Activated CD4-positive, alpha-beta memory T cell treated with anti-CD3 and anti-CD28 coated beads for 36 hours (primary cell): Measurements from ENCODE around the gene GABRB3. TPM values are rescaled to one million over a fixed set of nuclear protein-coding genes. Genes with fewer than 3 reads are reported as not detected.

Experiments
- CTCF ChIA-PET: fragments of 350-600 bp; sonication (Branson Sonifier 250); formaldehyde crosslinking; loops from one replicate; lab custom pipeline; 2021; ENCODE audit warnings: antibody characterized with exemption, inconsistent platforms; lab: Charles Lee
- POLR2A ChIA-PET: fragments of 350-600 bp; sonication (Branson Sonifier 250); formaldehyde crosslinking; loops from one replicate; lab custom pipeline; 2021; ENCODE audit warnings: antibody characterized with exemption; lab: Charles Lee
- DNase-seq: peaks from one replicate; pipeline ENCODE4 v3.0.0-alpha.2; 2020
- H3K27ac Mint-ChIP-seq: one replicate; pipeline ENCODE4 v1.8.0; 2021; ENCODE audit warnings: mixed read lengths
- H3K27me3 Mint-ChIP-seq: one replicate; pipeline ENCODE4 v1.8.0; 2021; ENCODE audit warnings: mixed read lengths
- H3K36me3 Mint-ChIP-seq: one replicate; pipeline ENCODE4 v1.8.0; 2021; ENCODE audit warnings: mixed read lengths
- H3K4me1 Mint-ChIP-seq: one replicate; pipeline ENCODE4 v1.8.0; 2021; ENCODE audit warnings: low read depth, mixed read lengths
- H3K4me3 Mint-ChIP-seq: one replicate; pipeline ENCODE4 v1.8.0; 2021; ENCODE audit warnings: mild to moderate bottlenecking, mixed read lengths
- H3K9me3 Mint-ChIP-seq: one replicate; pipeline ENCODE4 v1.8.0; 2021; ENCODE audit warnings: mixed read lengths
- intact Hi-C: fragments of 100-400 bp; cut with micrococcal nuclease; formaldehyde crosslinking; loops from one replicate; pipeline ENCODE4 v1.15.1; 2023
- total RNA-seq, 2 experiments: library from RNA; stranded (reverse); gene quantifications; one replicate each; pipeline ENCODE4 v1.2.3, GENCODE V29; 2021

GABRB3 gene
- total RNA-seq = under 1 TPM; 0.12 to 0.17 TPM

DNA sequence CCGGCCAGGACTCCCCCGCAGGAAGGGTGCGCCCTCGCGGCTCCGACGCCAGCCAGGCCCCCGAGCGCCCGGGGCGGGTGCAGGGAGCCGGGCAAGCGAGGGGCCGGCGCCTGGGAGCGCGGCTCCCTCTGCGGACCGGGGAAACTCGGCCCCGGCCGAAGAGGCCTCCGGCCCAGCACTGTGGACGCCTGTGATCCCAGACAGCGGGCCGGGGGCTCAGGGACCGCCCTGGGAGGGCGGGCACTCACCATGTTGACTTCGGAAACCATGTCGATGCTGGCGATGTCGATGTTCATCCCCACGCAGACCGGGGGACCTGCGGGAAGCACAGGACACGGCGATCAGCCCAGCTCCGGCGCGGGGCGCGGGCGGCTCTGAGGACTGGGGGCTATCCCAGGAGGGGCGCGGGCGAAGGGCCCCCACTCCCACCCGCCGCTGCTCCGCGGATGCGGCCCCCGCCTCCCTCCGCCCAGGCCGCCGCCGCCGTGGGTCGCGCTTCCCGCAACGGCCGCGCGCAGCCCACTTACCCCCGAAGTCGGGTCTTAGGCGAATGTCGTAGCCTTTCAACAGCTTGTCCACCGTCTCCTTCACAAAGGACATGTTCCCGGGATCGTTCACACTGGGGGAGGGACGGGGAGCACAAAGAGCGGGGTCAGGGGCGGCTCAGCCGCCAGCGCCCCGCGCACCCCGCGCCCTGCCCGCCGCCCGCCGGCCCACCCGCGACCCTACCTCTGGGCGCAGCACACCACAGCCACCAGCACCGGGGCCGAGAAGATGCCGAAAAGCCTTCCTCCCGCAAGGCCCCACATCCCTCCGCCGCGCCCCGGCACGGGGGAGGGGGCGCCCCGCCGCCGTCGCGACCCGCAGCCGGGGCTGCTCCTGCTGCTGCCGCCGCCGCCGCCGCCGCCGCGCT is at the start of gene GABRB3:
TSS of gene GABRB3 (minus strand) at position 913 of the 913 bp plus-strand sequence.
- DNase-seq = no peak
- ChIA-PET POLR2A (no interaction called here), CTCF (no interaction called here)
- intact Hi-C loops = no loop called here
- H3K4me1 Mint-ChIP-seq = peaks cover 3% of the 10 kb centered on the region
- peaks cover 25% of the 10 kb centered on the region for H3K27me3 Mint-ChIP-seq
- no peaks in the 10 kb centered on the region for H3K9me3 Mint-ChIP-seq
- H3K27ac Mint-ChIP-seq = no peak within 1 kb of the TSS
- H3K4me3 Mint-ChIP-seq = no peak within 1 kb of the TSS
- H3K36me3 Mint-ChIP-seq = peaks cover 2% of the 10 kb centered on the region

DNA sequence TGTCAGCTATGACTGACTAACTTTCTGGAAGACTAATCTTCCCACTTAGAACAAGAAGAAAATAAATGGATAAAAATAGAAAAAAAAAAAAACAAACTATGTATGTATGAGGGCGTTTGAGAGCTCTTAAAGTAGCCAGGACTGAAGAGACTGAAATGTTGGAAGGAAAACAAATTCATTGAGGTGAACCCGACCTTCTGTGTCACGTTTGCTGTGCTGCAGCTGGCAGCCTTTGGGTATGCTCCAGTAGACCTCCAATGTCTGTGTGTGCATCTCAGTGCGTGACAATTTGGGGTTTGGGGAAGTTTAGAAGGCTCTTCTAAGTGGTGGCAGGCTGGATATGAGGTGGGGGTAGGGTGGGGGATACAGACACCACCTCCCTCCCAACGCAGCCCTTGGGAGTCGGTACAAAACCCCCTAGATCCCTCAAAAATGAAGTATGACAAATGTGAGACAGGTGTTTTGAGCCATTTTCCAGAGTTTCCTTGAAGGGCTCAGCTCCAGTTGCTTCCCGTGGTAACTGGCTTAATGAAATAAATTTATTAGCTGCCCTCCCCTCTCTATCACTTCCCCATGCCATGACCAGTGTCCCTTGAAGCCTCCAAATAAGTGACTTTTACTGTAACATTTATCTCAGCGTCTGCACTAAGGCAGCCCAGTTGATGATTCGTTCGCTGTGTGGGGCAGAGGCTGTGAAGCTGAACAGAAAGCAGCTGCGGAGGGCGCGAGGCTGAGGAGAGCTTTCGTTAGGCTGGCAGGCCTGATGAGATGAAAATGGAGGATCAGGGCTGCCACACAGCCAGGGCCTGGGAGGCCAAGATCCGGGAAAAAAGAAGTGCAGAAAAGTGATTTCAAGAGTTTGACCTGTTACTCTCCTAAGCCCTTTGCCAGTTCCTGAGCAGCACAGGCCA is 34.9 kb upstream of the GABRB3 start:
- Mint-ChIP-seq H3K4me3 (no peak overlapping the region), H3K4me1 (no peaks in the 10 kb centered on the region), H3K27ac (no peak overlapping the region), H3K9me3 (peaks cover 18% of the 10 kb centered on the region), H3K27me3 (peaks cover 3% of the 10 kb centered on the region), H3K36me3 (no peaks in the 10 kb centered on the region)
- POLR2A ChIA-PET = no interaction called here
- CTCF ChIA-PET = no interaction called here
- DNase-seq = no peak
- intact Hi-C loops = no loop called here

DNA sequence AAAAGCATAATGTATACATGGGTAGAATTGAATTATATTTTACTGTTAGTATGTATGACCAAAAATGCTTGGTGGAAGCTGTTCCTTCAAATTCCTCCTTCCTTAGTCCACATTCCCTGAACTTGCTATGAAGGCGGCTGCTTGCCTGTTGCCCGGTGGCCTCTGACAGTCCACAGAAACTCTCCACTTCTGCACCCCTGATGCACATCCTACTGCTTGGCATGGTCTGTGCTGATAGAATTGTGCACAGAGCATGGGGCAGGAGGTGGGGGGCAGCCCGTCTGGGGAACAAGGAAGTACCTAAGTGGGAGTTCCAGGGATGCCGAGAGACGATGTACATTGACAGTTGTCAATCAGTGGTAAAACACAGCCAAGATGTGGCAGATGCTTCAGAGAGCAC is 33.7 kb upstream of the GABRB3 start:
- Mint-ChIP-seq H3K36me3 (no peaks in the 10 kb centered on the region), H3K27me3 (peaks cover 3% of the 10 kb centered on the region), H3K4me3 (no peak overlapping the region), H3K27ac (no peak overlapping the region), H3K9me3 (peaks cover 9% of the 10 kb centered on the region), H3K4me1 (no peaks in the 10 kb centered on the region)
- CTCF ChIA-PET = no interaction called here
- no peak for DNase-seq
- POLR2A ChIA-PET = no interaction called here
- intact Hi-C loops = no loop called here

DNA sequence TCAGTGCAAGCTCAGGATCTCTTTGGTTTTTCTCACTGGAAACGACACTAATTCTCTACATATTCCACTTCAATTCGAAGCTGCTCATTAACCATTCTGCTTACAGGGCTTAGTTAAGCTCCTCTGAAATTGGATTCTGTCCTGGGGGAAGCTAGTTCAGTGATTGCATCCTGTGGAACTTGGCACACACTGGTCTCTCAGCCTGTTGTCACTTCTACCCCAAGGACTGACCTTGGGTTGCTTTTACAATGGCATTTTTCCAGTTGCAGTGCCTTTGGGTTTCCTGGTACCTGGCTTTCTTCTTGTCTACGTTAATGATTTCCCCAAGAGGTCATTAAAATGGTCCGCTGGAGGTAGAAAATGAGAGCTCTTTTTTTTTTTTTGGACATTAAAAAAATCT is 33.3 kb upstream of the GABRB3 start:
- H3K36me3 Mint-ChIP-seq = no peaks in the 10 kb centered on the region
- CTCF ChIA-PET = no interaction called here
- H3K27me3 Mint-ChIP-seq = peaks cover 3% of the 10 kb centered on the region
- POLR2A ChIA-PET = no interaction called here
- intact Hi-C loops = no loop called here
- H3K9me3 Mint-ChIP-seq = peaks cover 4% of the 10 kb centered on the region
- H3K27ac Mint-ChIP-seq = no peak overlapping the region
- H3K4me3 Mint-ChIP-seq = no peak overlapping the region
- H3K4me1 Mint-ChIP-seq = no peaks in the 10 kb centered on the region
- no peak for DNase-seq

DNA sequence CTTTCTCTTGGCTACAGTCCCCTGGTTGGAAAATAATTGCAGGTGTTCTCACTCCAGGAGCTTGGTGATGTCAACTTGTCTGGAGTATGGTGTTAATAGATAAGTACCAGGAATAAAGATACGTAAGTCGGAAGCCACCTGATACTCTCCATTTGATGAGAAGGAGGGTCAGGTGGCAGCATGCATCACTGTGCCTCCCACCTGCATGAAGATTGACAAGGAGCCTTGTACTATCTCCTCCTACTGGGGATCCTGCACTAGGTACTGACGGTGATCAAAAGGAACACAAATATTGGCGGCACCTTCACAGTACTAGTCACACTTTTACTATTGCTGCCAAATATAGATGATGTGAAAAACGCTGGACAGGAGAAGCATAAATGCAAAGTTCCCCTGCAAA is 32.6 kb upstream of the GABRB3 start:
- intact Hi-C loops = no loop called here
- ChIA-PET POLR2A (no interaction called here), CTCF (no interaction called here)
- Mint-ChIP-seq H3K4me3 (no peak overlapping the region), H3K27ac (no peak overlapping the region), H3K36me3 (no peaks in the 10 kb centered on the region), H3K27me3 (peaks cover 3% of the 10 kb centered on the region), H3K9me3 (no peaks in the 10 kb centered on the region), H3K4me1 (no peaks in the 10 kb centered on the region)
- DNase-seq = no peak

DNA sequence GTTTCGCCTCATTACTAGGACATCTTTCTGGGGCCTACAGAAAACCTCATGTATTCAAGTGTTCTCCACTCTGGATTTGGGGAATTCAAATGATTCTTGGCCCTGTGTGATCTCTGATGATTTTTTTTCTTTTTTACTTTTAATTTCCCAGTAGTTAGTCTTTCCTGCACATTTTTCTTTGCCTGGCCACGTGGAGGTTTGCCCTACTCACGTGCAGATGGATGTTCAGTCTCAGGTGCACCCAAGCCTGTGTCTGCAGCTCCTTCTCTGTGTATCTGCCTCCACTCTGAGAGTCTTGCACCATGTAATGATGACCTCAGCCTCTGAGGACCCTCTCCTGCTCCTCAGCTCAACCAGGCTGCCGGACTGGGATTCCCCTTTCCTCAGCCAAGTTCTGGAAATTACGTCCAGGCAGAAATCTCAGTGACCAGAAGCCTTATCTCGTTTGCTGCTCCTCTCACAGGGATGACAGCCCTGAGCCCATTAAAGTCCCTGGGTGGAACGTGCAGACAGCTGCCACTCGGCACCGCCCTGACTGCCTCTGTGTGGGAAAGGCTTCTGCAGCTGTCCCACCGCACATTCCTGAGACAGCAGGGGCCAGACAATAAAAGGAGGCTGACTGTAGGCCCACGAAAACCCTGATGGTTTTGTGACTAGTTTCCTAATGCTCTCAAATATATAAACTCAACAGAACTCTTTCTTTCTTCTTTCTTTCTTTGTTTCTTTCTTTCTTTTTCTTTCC is 31.4 kb upstream of the GABRB3 start:
- CTCF ChIA-PET = no interaction called here
- H3K36me3 Mint-ChIP-seq = no peaks in the 10 kb centered on the region
- POLR2A ChIA-PET = no interaction called here
- intact Hi-C loops = no loop called here
- no peaks in the 10 kb centered on the region for H3K9me3 Mint-ChIP-seq
- DNase-seq = no peak
- no peak overlapping the region for H3K27ac Mint-ChIP-seq
- peaks cover 3% of the 10 kb centered on the region for H3K27me3 Mint-ChIP-seq
- no peak overlapping the region for H3K4me3 Mint-ChIP-seq
- no peaks in the 10 kb centered on the region for H3K4me1 Mint-ChIP-seq

DNA sequence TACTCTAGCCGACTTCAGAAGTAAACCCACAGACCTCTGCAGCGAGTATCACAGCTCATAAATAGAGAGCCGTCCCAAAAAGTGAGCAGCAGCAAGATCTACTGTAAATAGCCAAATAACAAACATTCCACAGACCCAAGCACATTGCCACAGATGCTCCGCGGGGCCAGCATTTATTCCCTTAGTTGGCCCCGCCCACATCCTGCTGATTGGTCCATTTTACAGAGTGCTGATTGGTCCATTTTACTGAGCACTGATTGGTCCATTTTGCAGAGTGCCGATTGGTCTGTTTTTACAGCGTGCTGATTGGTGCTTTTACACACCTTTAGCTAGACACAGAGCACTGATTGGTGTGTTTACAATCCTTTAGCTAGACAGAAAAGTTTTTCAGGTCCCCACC is 17.3 kb upstream of the GABRB3 start:
- H3K27me3 Mint-ChIP-seq = no peaks in the 10 kb centered on the region
- no peaks in the 10 kb centered on the region for H3K4me1 Mint-ChIP-seq
- H3K9me3 Mint-ChIP-seq = peaks cover 14% of the 10 kb centered on the region
- H3K4me3 Mint-ChIP-seq = no peak overlapping the region
- ChIA-PET CTCF (interaction anchor here (1.5 kb wide), 1 partner anchor 49 kb away, joined by 3 read pairs; no protein-coding TSS in a partner anchor), POLR2A (no interaction called here)
- no peak for DNase-seq
- no peaks in the 10 kb centered on the region for H3K36me3 Mint-ChIP-seq
- intact Hi-C loops = no loop called here
- H3K27ac Mint-ChIP-seq = no peak overlapping the region

DNA sequence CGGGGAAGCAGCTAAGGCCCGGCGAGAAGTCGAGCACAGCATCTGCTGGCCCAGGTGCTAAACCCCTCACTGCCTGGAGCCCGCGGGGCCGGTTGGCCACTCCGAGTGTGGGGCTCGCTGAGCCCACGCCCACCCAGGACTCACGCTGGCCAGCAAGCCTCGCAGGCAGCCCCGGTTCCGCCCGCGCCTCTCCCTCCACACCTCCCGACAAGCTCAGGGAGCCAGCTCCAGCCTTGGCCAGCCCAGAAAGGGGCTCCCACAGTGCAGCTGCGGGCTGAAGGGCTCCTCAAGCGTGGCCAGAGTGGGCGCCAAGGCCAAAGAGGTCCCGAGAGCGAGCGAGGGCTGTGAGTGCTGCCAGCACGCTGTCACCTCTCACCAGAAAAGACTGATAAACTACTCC is 8.9 kb upstream of the GABRB3 start:
- H3K9me3 Mint-ChIP-seq = peaks cover 14% of the 10 kb centered on the region

DNA sequence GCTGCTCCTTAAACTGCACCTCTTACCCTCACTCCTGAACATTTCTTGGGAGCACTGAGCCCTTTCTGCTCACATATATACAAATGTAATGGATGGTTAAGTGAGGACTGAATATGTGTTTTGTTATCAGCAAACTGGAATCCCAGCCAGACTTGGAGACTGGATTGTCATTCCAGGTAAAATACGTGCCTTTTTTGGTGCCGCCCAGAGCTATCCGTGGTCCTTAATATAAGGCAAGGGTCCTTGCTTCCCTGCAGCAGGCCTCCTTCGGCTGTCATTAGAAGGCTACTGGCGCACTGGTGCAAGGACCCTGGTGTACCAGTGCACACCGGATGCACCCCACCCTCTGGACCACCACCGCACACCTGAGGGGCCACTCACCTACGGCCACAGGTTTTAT is 1.1 kb upstream of the GABRB3 start:
- CTCF ChIA-PET = no interaction called here
- POLR2A ChIA-PET = no interaction called here
- H3K4me3 Mint-ChIP-seq = no peak overlapping the region
- H3K27ac Mint-ChIP-seq = no peak overlapping the region
- no peak for DNase-seq
- H3K4me1 Mint-ChIP-seq = peaks cover 3% of the 10 kb centered on the region
- H3K36me3 Mint-ChIP-seq = peaks cover 2% of the 10 kb centered on the region
- peaks cover 25% of the 10 kb centered on the region for H3K27me3 Mint-ChIP-seq
- intact Hi-C loops = no loop called here
- no peaks in the 10 kb centered on the region for H3K9me3 Mint-ChIP-seq

More for the DNA sequence above, 8.9 kb upstream of the GABRB3 start:
- CTCF ChIA-PET = no interaction called here
- no peaks in the 10 kb centered on the region for H3K4me1 Mint-ChIP-seq
- no peak overlapping the region for H3K4me3 Mint-ChIP-seq
- POLR2A ChIA-PET = no interaction called here
- no peaks in the 10 kb centered on the region for H3K36me3 Mint-ChIP-seq
- H3K27ac Mint-ChIP-seq = no peak overlapping the region
- no peak for DNase-seq
- intact Hi-C loops = no loop called here
- no peaks in the 10 kb centered on the region for H3K27me3 Mint-ChIP-seq

DNA sequence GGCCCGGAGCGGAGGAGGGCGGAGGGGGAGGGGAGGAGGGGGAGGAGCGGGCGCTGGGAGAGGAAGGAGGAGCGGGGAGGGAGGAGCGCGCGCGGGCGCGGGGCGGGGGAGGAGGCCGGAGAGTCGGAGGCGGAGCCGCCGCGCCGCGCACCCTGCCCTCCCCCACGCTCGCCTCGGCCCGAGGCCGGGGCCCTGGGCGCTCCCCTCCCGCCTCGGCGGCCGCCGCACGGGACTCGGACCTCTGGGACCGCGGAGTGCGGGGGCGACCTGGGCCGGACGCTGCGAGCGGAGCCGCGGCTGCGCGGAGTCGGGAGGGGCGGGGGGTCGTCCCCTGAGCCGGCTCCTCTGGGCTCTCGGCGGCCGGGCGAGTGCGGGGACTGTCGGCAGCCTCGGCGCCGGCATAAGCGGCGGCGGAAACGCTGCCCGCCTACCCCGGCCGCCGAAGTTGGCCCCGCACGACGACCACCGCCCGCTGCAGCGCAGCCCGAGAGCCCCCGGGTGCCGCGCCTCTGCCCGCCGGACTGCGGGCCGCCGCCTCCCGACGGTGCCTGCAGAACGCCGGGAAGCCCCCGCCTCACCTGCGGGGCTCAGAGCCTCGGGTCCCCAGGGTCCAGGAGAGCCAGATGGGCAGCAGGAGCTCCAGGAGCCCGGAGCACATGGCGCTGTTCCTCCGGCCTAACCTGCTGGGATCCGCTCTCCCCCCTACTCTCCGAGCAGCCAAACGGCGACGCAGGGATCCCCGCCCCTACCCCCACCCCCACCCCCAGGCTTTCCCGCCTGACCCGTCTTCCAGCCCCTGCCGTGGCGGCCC is 406 bp upstream of the GABRB3 start:
- intact Hi-C loops = no loop called here
- Mint-ChIP-seq H3K9me3 (no peaks in the 10 kb centered on the region), H3K27ac (no peak overlapping the region), H3K4me1 (peaks cover 3% of the 10 kb centered on the region), H3K27me3 (peaks cover 25% of the 10 kb centered on the region), H3K4me3 (no peak overlapping the region), H3K36me3 (peaks cover 2% of the 10 kb centered on the region)
- CTCF ChIA-PET = no interaction called here
- POLR2A ChIA-PET = no interaction called here
- no peak for DNase-seq

DNA sequence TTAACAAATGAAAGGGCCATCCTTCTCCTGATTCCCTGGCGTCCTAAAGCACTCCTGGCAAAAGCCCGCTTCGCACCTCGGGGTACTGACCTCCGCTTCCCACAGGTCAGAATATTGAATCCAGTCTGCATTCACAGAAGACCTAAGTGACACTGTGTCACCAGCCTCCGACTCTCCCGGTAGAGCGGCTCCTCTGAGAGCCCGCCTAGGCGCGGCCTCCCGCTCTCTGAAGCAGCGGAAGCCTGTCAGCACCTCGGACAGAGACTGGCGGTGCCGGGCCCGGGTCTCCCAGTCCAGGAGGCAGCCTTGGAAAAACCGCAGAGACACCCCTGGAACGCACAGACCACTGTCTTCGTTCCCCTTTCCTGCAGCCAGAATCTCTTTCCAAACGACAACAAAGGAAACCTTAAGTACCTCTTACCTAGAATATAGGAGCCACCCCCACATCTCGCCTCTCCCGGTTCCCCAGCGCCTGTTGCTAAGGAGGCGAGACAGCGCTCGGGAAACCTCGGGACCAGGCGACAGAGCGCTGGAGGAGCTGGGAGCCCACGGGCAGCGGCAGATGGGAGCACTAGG is 1.2 kb downstream of the GABRB3 start:
- H3K27ac Mint-ChIP-seq = no peak overlapping the region
- no peak for DNase-seq
- no peaks in the 10 kb centered on the region for H3K9me3 Mint-ChIP-seq
- H3K4me1 Mint-ChIP-seq = peaks cover 3% of the 10 kb centered on the region
- POLR2A ChIA-PET = no interaction called here
- H3K4me3 Mint-ChIP-seq = no peak overlapping the region
- peaks cover 2% of the 10 kb centered on the region for H3K36me3 Mint-ChIP-seq
- peaks cover 25% of the 10 kb centered on the region for H3K27me3 Mint-ChIP-seq
- CTCF ChIA-PET = no interaction called here
- intact Hi-C loops = no loop called here
